G401.6 (cell line): ENCODE results near the gene B4GALT5.
"Not testable (repeated sequence)": the region's sequence is repeated elsewhere in the genome, so short reads cannot be mapped to it uniquely, and the experiment has no call there.

Source experiments
- FAIRE-seq: peaks from 2 replicates; lab custom pipeline; 2012; peaks lifted over from hg19 to GRCh38; lab: Jason Lieb, UNC

Gene B4GALT5

GRCh38 chr20:49628280-49628679 lies 85.4 kb downstream of the B4GALT5 start:
- FAIRE-seq = not testable (repeated sequence)

GRCh38 chr20:49627329-49627761 lies 86.3 kb downstream of the B4GALT5 start:
- FAIRE-seq = no peak

- not testable (repeated sequence) for FAIRE-seq
Measured at GRCh38 chr20:49624988-49625387, 88.7 kb downstream of the B4GALT5 start.

GRCh38 chr20:49624317-49624716 lies 89.4 kb downstream of the B4GALT5 start:
- no peak for FAIRE-seq

GRCh38 chr20:49622243-49622642 lies 91.4 kb downstream of the B4GALT5 start:
- no peak for FAIRE-seq

- no peak for FAIRE-seq
Measured at GRCh38 chr20:49620364-49621240, 93.1 kb downstream of the B4GALT5 start.

- FAIRE-seq = no peak
Measured at GRCh38 chr20:49619113-49620048, 94.3 kb downstream of the B4GALT5 start.

- no peak for FAIRE-seq
Measured at GRCh38 chr20:49618289-49618688, 95.4 kb downstream of the B4GALT5 start.

- not testable (repeated sequence) for FAIRE-seq
Measured at GRCh38 chr20:49617394-49617793, 96.3 kb downstream of the B4GALT5 start.

- no peak for FAIRE-seq
Measured at GRCh38 chr20:49616154-49617007, 97.3 kb downstream of the B4GALT5 start.

GRCh38 chr20:49615401-49616153 lies 98.1 kb downstream of the B4GALT5 start:
- no peak for FAIRE-seq

GRCh38 chr20:49615051-49615400 lies 98.7 kb downstream of the B4GALT5 start:
- FAIRE-seq = not testable (repeated sequence)

GRCh38 chr20:49614338-49615050 lies 99.2 kb downstream of the B4GALT5 start:
- FAIRE-seq = no peak

GRCh38 chr20:49612127-49612738 lies 101.4 kb downstream of the B4GALT5 start:
- FAIRE-seq = no peak

- not testable (repeated sequence) for FAIRE-seq
Measured at GRCh38 chr20:49611539-49612126, 102.0 kb downstream of the B4GALT5 start.

GRCh38 chr20:49610691-49611538 lies 102.8 kb downstream of the B4GALT5 start:
- FAIRE-seq = no peak

- no peak for FAIRE-seq
Measured at GRCh38 chr20:49608752-49609670, 104.7 kb downstream of the B4GALT5 start.

GRCh38 chr20:49607568-49607967 lies 106.1 kb downstream of the B4GALT5 start:
- FAIRE-seq = no peak
